Measurements from ENCODE around the gene DNAJB4. TPM values are rescaled to one million over a fixed set of nuclear protein-coding genes. Genes with fewer than 3 reads are reported as not detected.

DNAJB4 gene
- total RNA-seq, 1 experiment from 2014 or later, result 45.5 TPM

DNA sequence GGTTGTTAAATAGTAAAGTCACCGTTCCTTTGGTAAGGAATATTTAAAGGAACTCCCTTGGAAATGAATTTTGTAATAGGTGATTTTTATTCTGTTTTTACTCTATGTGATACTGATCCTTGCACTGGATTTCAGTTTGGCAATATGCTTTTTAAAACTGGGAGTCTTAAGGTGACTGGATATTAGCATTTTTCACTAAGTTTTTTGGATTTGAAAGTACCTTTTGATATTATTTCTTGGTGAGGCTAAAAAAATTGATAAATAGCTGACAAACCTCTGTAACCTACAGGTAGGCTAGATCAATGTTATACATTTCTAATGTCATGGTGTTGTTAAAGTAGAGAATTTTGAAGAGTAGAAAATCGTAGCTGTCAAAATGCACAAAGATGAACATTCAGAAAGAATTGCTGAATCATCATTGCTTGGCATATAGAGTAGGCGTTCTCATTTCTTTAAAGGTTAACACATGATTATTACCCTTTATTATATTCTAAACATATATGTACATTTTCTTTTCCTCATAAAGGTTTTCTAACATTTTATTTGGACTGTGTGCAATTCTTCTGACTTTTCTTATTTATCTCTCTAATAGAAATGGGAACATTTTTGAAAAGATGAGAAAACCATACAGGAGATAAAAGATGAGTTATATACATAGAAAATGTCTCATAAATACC is 1.5 kb upstream of the DNAJB4 start:
- intact Hi-C loops (cut with micrococcal nuclease; ENCODE audit: unreplicated experiment), result loop anchor here (5.0 kb wide), 1 partner anchor 89 kb away; no protein-coding TSS in a partner anchor
- Histone ChIP-seq H3K27ac (peak overlapping the region; percentile 96), H3K4me1 (replicated peaks; ENCODE audit: insufficient read depth) (peaks cover 46% of the 10 kb centered on the region), H3K79me2 (ENCODE audit: low read depth) (peaks cover 34% of the 10 kb centered on the region), H3K9me3 (ENCODE audit: insufficient read depth, low read depth) (no peaks in the 10 kb centered on the region), H3K27me3 (ENCODE audit: insufficient read depth, low read depth) (no peaks in the 10 kb centered on the region), H2AFZ (no peak overlapping the region; the same call in 1 of the 2 replicates), H3K4me2 (peak overlapping the region; percentile 79), H3K4me3 (peak overlapping the region; percentile 73; the same call in 1 of the 2 replicates), H4K20me1 (ENCODE audit: insufficient read depth) (no peaks in the 10 kb centered on the region), H3F3A (ENCODE audit: insufficient read depth, low read depth) (peaks cover 33% of the 10 kb centered on the region), H3K36me3 (ENCODE audit: low read depth) (no peaks in the 10 kb centered on the region), H3K9me2 (ENCODE audit: insufficient read depth) (no peaks in the 10 kb centered on the region)
- ChIA-PET CTCF (no interaction called here), POLR2A (ENCODE audit: unreplicated experiment) (no interaction called here)
- DNase-seq, result no peak
- TF ChIP-seq, protein P1, sequence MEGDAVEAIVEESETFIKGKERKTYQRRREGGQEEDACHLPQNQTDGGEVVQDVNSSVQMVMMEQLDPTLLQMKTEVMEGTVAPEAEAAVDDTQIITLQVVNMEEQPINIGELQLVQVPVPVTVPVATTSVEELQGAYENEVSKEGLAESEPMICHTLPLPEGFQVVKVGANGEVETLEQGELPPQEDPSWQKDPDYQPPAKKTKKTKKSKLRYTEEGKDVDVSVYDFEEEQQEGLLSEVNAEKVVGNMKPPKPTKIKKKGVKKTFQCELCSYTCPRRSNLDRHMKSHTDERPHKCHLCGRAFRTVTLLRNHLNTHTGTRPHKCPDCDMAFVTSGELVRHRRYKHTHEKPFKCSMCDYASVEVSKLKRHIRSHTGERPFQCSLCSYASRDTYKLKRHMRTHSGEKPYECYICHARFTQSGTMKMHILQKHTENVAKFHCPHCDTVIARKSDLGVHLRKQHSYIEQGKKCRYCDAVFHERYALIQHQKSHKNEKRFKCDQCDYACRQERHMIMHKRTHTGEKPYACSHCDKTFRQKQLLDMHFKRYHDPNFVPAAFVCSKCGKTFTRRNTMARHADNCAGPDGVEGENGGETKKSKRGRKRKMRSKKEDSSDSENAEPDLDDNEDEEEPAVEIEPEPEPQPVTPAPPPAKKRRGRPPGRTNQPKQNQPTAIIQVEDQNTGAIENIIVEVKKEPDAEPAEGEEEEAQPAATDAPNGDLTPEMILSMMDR (conservative IDR thresholded peaks at IDR 0.05), result no peak
- no peak for TF ChIP-seq EZH2 (IDR thresholded peaks at IDR 0.05; ENCODE audit: low read depth)
- no TSS peak for BruUV-seq (replicated peaks)

DNA sequence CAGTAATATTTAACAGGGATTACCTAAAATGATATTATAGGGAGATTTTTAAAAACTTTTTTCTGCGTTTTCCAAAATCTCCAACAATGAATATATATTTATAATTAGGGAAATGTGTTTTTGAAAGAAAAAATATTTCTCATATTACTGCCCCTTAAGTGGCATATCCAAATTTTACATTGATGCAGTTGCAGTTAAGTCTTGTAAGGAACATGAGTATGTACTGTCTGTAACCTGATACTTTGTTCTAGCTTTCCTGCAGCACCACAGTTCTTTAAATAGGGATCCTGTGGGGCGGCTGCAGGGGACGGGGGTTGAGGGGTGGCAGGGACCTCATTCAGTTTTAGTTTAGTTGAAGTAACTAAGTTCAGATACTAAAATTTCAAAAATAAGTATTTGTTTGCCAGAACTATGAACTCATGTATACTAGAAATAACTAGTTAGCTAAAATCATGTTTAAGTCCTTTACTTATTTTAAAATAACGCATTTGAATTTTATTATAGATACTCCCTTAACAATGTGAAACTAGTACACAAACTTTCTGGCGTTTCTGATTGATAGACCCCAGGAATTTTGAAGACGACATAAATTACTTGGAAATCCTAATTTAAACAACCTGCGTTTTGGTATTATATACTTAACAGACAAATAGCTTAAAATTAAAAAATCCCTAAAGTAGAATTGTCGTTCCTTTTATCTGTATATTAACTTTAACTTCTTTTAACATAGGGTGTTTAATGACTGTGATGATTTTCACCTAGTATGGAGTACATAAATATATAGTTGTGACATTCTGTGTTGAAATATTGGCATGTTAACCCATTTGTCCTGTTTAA is 639 bp upstream of the DNAJB4 start:
- intact Hi-C loops (cut with micrococcal nuclease; ENCODE audit: unreplicated experiment), result loop anchor here (1.0 to 5.0 kb wide), 3 partner anchors 25 to 110 kb away; partner anchors contain the start of gene FUBP1
- no peak for TF ChIP-seq EZH2 (IDR thresholded peaks at IDR 0.05; ENCODE audit: low read depth)
- TF ChIP-seq, protein P1 (conservative IDR thresholded peaks at IDR 0.05), result no peak
- TSS peak; percentile 99 for BruUV-seq (replicated peaks)

DNA sequence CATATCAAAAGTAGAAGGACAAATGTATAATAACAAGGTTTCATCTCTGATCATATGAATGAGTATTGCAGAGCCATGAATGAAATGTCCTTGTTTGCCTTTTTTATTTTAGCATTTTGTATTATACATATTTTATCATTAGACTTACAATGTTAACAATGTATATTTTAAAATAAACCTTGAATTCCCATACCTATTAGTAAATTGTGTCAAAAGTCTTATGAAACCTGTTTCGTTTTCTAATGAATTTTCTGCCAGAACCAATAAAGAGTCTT is 646 bp downstream of the DNAJB4 start:
- Histone ChIP-seq H3K4me3 (peak overlapping the region; percentile 73), H3K36me3 (ENCODE audit: low read depth) (no peaks in the 10 kb centered on the region), H4K20me1 (ENCODE audit: insufficient read depth) (no peaks in the 10 kb centered on the region), H3K27ac (peak overlapping the region; percentile 96), H2AFZ (peak overlapping the region; percentile 66), H3F3A (ENCODE audit: insufficient read depth, low read depth) (peaks cover 33% of the 10 kb centered on the region), H3K9me2 (ENCODE audit: insufficient read depth) (no peaks in the 10 kb centered on the region), H3K4me1 (replicated peaks; ENCODE audit: insufficient read depth) (peaks cover 52% of the 10 kb centered on the region), H3K79me2 (ENCODE audit: low read depth) (peaks cover 55% of the 10 kb centered on the region), H3K4me2 (peak overlapping the region; percentile 79), H3K27me3 (ENCODE audit: insufficient read depth, low read depth) (no peaks in the 10 kb centered on the region), H3K9me3 (ENCODE audit: insufficient read depth, low read depth) (no peaks in the 10 kb centered on the region)
- POLR2A ChIA-PET (ENCODE audit: unreplicated experiment), result interaction anchor here (0.6 to 2.4 kb wide), 7 partner anchors 14 to 803 kb away, joined by 3 to 77 read pairs (median 5); partner anchors contain the start of gene FUBP1
- CTCF ChIA-PET, result interaction anchor here (1.3 to 1.7 kb wide), 2 partner anchors 25 to 27 kb away, joined by 7 to 10 read pairs; partner anchors contain the start of gene FUBP1
- no peak for DNase-seq
- intact Hi-C loops (cut with micrococcal nuclease; ENCODE audit: unreplicated experiment), result loop anchor here (5.0 kb wide), 1 partner anchor 67 kb away; no protein-coding TSS in a partner anchor
- no TSS peak for BruUV-seq (replicated peaks)
- TF ChIP-seq, protein P1 (conservative IDR thresholded peaks at IDR 0.05), result no peak
- TF ChIP-seq EZH2 (IDR thresholded peaks at IDR 0.05; ENCODE audit: low read depth), result no peak

More for the DNA sequence above, 639 bp upstream of the DNAJB4 start:
- peak; percentile 54 to 95 for DNase-seq
- Histone ChIP-seq H4K20me1 (ENCODE audit: insufficient read depth) (no peaks in the 10 kb centered on the region), H3K27me3 (ENCODE audit: insufficient read depth, low read depth) (no peaks in the 10 kb centered on the region), H3K27ac (peak overlapping the region; percentile 96), H3K4me3 (peak overlapping the region; percentile 73), H3F3A (ENCODE audit: insufficient read depth, low read depth) (peaks cover 33% of the 10 kb centered on the region), H3K36me3 (ENCODE audit: low read depth) (no peaks in the 10 kb centered on the region), H3K79me2 (ENCODE audit: low read depth) (peaks cover 42% of the 10 kb centered on the region), H3K4me1 (replicated peaks; ENCODE audit: insufficient read depth) (peaks cover 52% of the 10 kb centered on the region), H3K9me3 (ENCODE audit: insufficient read depth, low read depth) (no peaks in the 10 kb centered on the region), H3K4me2 (peak overlapping the region; percentile 79), H3K9me2 (ENCODE audit: insufficient read depth) (no peaks in the 10 kb centered on the region), H2AFZ (peak overlapping the region; percentile 66)
- ChIA-PET CTCF (interaction anchor here (0.6 to 1.7 kb wide), 3 partner anchors 24 to 321 kb away, joined by 7 to 10 read pairs (median 8); partner anchors contain the start of gene FUBP1), POLR2A (ENCODE audit: unreplicated experiment) (interaction anchor here (0.5 to 2.4 kb wide), 15 partner anchors 8 to 853 kb away, joined by 3 to 77 read pairs (median 4); partner anchors contain the start of gene FUBP1)
